K562 (cell line): ENCODE data around the gene EFCAB10. TPM values are rescaled to one million over a fixed set of nuclear protein-coding genes. Genes with fewer than 3 reads are reported as not detected.
A peak's percentile ranks its signal among the peaks of the same experiment; 100 is the strongest.

Source experiments
- BHLHE40 ChIP-seq: IDR thresholded peaks from 2 replicates; pipeline ENCODE4 v1.6.1; 2011; ENCODE audit warnings: low read length, improper control_type of control experiment
- EGR1 ChIP-seq: fragments of 450-650 bp; conservative IDR thresholded peaks from 2 replicates; pipeline ENCODE4 v1.6.1; 2017; ENCODE audit warnings: mild to moderate bottlenecking
- HMBOX1 ChIP-seq: sonication (generic); IDR thresholded peaks from 2 replicates; pipeline ENCODE4 v1.6.1; 2016
- HMGXB4 ChIP-seq: sonication (generic); formaldehyde crosslinking; IDR thresholded peaks from 2 replicates; pipeline ENCODE4 v1.8.1; 2023; ENCODE audit warnings: mild to moderate bottlenecking, missing genetic modification reagents
- MAX ChIP-seq: sonication (generic); formaldehyde crosslinking; IDR thresholded peaks from 2 replicates; pipeline ENCODE4 v1.9.0; 2022; ENCODE audit warnings: mild to moderate bottlenecking, missing genetic modification reagents
- MEF2A ChIP-seq: IDR thresholded peaks from 2 replicates; pipeline ENCODE4 v1.6.1; 2011; ENCODE audit warnings: low read depth, mild to moderate bottlenecking, low read length, moderate library complexity; ENCODE audit not compliant: control insufficient read depth
- MYC ChIP-seq, 2 experiments: fragments of 250-450 bp in 1 of 2; sonication (Bioruptor Pico) in 1 of 2; IDR thresholded peaks; 2 replicates each; pipeline versions ENCODE4 v1.5.1 to v1.6.1; 2012 to 2021; ENCODE audit warnings: low read depth in 2 of 2, borderline replicate concordance in 1 of 2, improper control_type of control experiment in 1 of 2, low read length in 1 of 2, mild to moderate bottlenecking in 1 of 2, moderate library complexity in 1 of 2
- NCOA4 ChIP-seq: fragments of 450-650 bp; IDR thresholded peaks from 2 replicates; pipeline ENCODE4 v1.6.1; 2018; ENCODE audit warnings: mild to moderate bottlenecking; ENCODE audit not compliant: partially characterized antibody
- NFE2L1 ChIP-seq: fragments of 450-650 bp; IDR thresholded peaks from 2 replicates; pipeline ENCODE4 v1.6.1; 2016; ENCODE audit warnings: missing genetic modification characterization, low read depth, mild to moderate bottlenecking, missing compliant biosample characterization, moderate library complexity, borderline replicate concordance
- POLR3A ChIP-seq: IDR thresholded peaks from 2 replicates; pipeline ENCODE4 v1.6.1; 2011; ENCODE audit warnings: borderline replicate concordance, mild to moderate bottlenecking, moderate library complexity; ENCODE audit not compliant: insufficient read length, insufficient read depth; ENCODE audit errors: extremely low read depth
- RFX5 ChIP-seq: IDR thresholded peaks from 2 replicates; pipeline ENCODE4 v1.6.1; 2011; ENCODE audit warnings: low read depth, mild to moderate bottlenecking, improper control_type of control experiment, low read length
- TEAD1 ChIP-seq, 2 experiments: fragments of 450-650 bp in 1 of 2; sonication (generic) in 1 of 2; formaldehyde crosslinking; IDR thresholded peaks; 2 replicates each; pipeline versions ENCODE4 v1.4.0 to v1.8.0; 2020 to 2022; ENCODE audit warnings: mild to moderate bottlenecking in 2 of 2, missing genetic modification reagents in 1 of 2
- XRCC5 ChIP-seq: fragments of 200-400 bp; formaldehyde crosslinking; IDR thresholded peaks from 2 replicates; pipeline ENCODE4 v1.6.1; 2017; ENCODE audit warnings: low read depth, mild to moderate bottlenecking, low read length
- ZNF12 ChIP-seq: sonication (generic); formaldehyde crosslinking; IDR thresholded peaks from 2 replicates; pipeline ENCODE4 v1.4.0; 2020; ENCODE audit warnings: mild to moderate bottlenecking, missing genetic modification reagents
- ZNF217 ChIP-seq: sonication (generic); formaldehyde crosslinking; IDR thresholded peaks from 2 replicates; pipeline ENCODE4 v1.8.0; 2022; ENCODE audit warnings: mild to moderate bottlenecking, missing genetic modification reagents
- ZSCAN32 ChIP-seq: fragments of 450-650 bp; formaldehyde crosslinking; IDR thresholded peaks from 2 replicates; pipeline ENCODE4 v1.4.0; 2020; ENCODE audit warnings: mild to moderate bottlenecking, moderate library complexity
- ZZZ3 ChIP-seq: fragments of 450-650 bp; IDR thresholded peaks from 2 replicates; pipeline ENCODE4 v1.6.1; 2016; ENCODE audit warnings: antibody characterized with exemption, mild to moderate bottlenecking, moderate library complexity
- polyA plus RNA-seq, 8 experiments: library from polyadenylated mRNA; depleted of rRNA in 4 of 8; stranded (reverse) in 5 of 8; unstranded in 3 of 8; fragments of >200 nt; fragmentation: Nextera tagmentation in 2 of 8; fragmentation: Illumina TruSeq in 1 of 8; extraction: Ambion mirVana in 2 of 8; extraction: Trizol in 1 of 8; gene quantifications; 2 replicates each; pipeline versions ENCODE4 v1.2.1 to v1.2.3, GENCODE V29; 2011 to 2014; ENCODE audit warnings: inconsistent platforms in 1 of 8, missing spikeins in 1 of 8
- total RNA-seq, 7 experiments: library from RNA; depleted of rRNA in 6 of 7; stranded (reverse); fragments of >200 nt in 6 of 7; fragmentation: Illumina TruSeq in 2 of 7; extraction: Trizol in 2 of 7; gene quantifications; 2 replicates each; pipeline versions ENCODE4 v1.2.1 to v1.2.3, GENCODE V29; 2011 to 2021; ENCODE audit warnings: low replicate concordance in 1 of 7
- TF ChIP-seq, protein P1 (sequence below): sonication (generic); formaldehyde crosslinking; IDR thresholded peaks from 2 replicates; pipeline ENCODE4 v1.8.1; 2022; ENCODE audit warnings: missing genetic modification reagents
- TF ChIP-seq, protein P2 (sequence below): sonication (generic); formaldehyde crosslinking; IDR thresholded peaks from 2 replicates; pipeline ENCODE4 v1.8.0; 2022; ENCODE audit warnings: mild to moderate bottlenecking, missing genetic modification reagents
- TF ChIP-seq, protein P3 (sequence below): fragments of 450-650 bp; formaldehyde crosslinking; IDR thresholded peaks from 2 replicates; pipeline ENCODE4 v1.4.0; 2020; ENCODE audit warnings: mild to moderate bottlenecking, moderate library complexity

The EFCAB10 gene
- total and polyA plus RNA-seq, 9 of the 15 experiments (the other 6 are each of a cell fraction or from before 2014, with no cell fraction given), result 5.0 to 21.4 (median 16.8) TPM

DNA sequence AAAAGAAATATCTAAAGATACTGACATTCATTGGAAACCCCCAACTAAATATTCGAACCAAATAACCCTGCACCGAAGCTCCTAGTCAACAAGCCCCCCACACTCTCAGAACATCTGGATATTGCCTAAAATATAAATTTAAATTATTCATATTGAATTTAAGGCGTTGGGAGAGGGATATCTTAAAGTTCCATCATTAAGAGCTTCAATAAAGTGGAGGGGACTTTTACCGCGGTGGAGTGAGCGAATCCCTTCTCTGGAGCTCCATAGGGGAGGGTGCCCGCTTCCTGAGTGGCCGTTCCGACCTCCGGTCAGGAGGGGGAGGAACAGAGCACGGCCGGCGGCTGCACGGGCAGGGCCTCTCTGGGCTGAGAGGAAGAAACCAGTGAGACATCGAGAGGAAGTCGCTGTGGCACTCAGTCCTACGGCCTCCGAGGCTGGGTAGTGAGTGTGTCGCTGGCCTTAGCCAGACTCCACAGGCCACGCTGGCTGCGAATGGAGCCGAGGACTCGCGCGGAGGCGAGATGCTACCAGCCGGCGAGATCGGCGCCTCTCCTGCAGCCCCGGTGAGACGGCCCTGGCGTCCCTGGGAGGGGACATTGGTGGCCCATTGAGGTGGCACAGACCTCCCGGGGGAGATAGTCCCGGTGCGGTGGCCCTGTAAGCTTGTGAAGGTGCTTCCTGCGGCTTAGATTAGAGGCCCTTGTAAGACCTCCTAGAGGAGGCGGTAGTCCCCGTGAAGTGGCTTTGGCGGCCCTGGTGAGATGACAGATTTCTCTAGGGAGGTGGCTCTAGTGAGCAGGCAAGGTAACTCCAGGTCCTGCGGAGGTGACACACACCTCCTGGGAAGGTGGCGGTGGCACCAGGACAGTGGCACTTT is 49.3 kb downstream of the EFCAB10 start, which contains the start of gene RINT1 (continued):
- TF ChIP-seq, protein P1, sequence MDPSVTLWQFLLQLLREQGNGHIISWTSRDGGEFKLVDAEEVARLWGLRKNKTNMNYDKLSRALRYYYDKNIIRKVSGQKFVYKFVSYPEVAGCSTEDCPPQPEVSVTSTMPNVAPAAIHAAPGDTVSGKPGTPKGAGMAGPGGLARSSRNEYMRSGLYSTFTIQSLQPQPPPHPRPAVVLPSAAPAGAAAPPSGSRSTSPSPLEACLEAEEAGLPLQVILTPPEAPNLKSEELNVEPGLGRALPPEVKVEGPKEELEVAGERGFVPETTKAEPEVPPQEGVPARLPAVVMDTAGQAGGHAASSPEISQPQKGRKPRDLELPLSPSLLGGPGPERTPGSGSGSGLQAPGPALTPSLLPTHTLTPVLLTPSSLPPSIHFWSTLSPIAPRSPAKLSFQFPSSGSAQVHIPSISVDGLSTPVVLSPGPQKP (CRISPR knock-in tag), result no peak
- no peak for TF ChIP-seq EGR1
- no peak for TF ChIP-seq HMBOX1
- TF ChIP-seq ZZZ3, result peak; percentile 76
- TF ChIP-seq HMGXB4 (CRISPR knock-in tag), result peak; percentile 96
- TF ChIP-seq RFX5, result no peak
- TF ChIP-seq, protein P2, sequence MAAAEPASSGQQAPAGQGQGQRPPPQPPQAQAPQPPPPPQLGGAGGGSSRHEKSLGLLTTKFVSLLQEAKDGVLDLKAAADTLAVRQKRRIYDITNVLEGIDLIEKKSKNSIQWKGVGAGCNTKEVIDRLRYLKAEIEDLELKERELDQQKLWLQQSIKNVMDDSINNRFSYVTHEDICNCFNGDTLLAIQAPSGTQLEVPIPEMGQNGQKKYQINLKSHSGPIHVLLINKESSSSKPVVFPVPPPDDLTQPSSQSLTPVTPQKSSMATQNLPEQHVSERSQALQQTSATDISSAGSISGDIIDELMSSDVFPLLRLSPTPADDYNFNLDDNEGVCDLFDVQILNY (CRISPR knock-in tag), result peak; percentile 95
- TF ChIP-seq MEF2A, result no peak
- TF ChIP-seq ZSCAN32 (CRISPR knock-in tag), result no peak
- peak; percentile 80 for TF ChIP-seq MYC (IDR thresholded peaks at IDR 0.05; ENCODE audit: low read depth, low read length)
- peak; percentile 89; the same call in 1 of the 2 replicates for TF ChIP-seq MYC (CRISPR knock-in tag; IDR thresholded peaks at IDR 0.05; ENCODE audit: borderline replicate concordance, low read depth)
- peak; percentile 78 for TF ChIP-seq MAX (CRISPR knock-in tag)
- TF ChIP-seq ZNF12 (CRISPR knock-in tag), result peak; percentile 85
- TF ChIP-seq, protein P3, sequence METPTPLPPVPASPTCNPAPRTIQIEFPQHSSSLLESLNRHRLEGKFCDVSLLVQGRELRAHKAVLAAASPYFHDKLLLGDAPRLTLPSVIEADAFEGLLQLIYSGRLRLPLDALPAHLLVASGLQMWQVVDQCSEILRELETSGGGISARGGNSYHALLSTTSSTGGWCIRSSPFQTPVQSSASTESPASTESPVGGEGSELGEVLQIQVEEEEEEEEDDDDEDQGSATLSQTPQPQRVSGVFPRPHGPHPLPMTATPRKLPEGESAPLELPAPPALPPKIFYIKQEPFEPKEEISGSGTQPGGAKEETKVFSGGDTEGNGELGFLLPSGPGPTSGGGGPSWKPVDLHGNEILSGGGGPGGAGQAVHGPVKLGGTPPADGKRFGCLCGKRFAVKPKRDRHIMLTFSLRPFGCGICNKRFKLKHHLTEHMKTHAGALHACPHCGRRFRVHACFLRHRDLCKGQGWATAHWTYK (CRISPR knock-in tag), result peak; percentile 94
- TF ChIP-seq POLR3A, result no peak
- TF ChIP-seq NCOA4, result no peak
- TF ChIP-seq NFE2L1 (tag), result no peak
- peak in 1 of 2 experiments; percentile 89; a peak in 2 of 4 replicates for TF ChIP-seq TEAD1 (CRISPR knock-in tag; IDR thresholded peaks at IDR 0.05)
- TF ChIP-seq ZNF217 (CRISPR knock-in tag), result no peak
- TF ChIP-seq BHLHE40, result peak; percentile 94
- peak; percentile 99 for TF ChIP-seq XRCC5
